IPS-NIHi7 (cell line): ENCODE results near the gene PDCD2L.
"Not testable (repeated sequence)": the region's sequence is repeated elsewhere in the genome, so short reads cannot be mapped to it uniquely, and the experiment has no call there.

Source experiments
- DNase-seq: peaks from one replicate; pipeline ENCODE4 v3.0.0; 2012; ENCODE audit warnings: mixed read lengths; ENCODE audit errors: extremely low spot score

Gene PDCD2L

DNA sequence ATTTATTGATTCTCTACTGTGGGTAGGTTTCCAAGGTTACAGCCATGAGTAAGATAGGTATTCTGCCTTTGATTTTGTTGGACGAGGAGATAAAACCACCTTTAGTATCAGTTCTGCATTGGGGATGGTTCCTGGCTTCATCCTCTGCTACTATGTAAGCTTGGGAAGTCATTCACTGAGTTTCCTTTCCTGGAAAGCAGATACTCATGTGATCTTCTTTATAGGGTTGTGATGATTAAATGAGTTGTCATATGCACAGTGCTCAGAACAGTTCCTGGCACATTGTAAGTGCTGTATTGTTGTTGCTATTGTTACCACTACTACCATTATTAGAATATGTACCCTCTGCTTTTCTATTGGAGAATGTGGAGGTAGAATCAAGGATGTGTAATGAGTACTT is 64.2 kb downstream of the PDCD2L start:
- DNase-seq = no peak

GRCh38 chr19:34469026-34469425 is 64.8 kb downstream of the PDCD2L start:
- DNase-seq = not testable (repeated sequence)

GRCh38 chr19:34471906-34472700 is 67.9 kb downstream of the PDCD2L start:
- DNase-seq = no peak

DNA sequence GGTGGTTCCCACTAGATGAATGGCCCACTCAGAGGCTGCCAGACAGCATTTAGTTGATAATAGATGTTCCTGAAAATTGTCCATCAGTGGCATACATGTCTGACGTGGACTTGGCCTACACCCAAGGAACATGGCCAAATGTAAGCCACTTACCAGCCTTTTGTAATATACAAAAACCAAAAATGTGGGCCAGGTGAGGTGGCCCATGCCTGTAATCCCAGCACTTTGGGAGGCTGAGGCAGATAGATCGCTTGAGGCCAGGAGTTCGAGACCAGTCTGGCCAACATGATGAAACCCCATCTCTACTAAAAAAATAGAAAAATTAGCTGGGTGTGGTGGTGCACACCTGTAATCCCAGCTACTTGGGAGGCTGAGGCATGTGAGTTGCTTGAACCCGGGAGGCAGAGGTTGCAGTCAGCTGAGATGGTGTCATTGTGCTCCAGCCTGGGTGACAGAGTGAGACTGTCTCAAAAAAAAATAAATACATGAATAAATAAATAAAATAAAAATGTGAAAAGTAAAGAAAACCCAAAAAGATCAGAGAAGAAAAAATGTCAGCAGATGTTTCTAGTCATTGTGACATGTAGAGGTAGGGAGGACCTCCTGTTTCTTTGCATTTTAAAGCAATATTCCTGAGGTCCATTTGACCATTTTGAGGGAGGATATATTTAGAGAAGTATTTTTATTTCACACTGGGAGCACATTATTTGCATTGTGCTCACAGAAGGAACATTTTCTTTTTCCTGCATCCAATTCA is 70.2 kb downstream of the PDCD2L start:
- DNase-seq = no peak

DNA sequence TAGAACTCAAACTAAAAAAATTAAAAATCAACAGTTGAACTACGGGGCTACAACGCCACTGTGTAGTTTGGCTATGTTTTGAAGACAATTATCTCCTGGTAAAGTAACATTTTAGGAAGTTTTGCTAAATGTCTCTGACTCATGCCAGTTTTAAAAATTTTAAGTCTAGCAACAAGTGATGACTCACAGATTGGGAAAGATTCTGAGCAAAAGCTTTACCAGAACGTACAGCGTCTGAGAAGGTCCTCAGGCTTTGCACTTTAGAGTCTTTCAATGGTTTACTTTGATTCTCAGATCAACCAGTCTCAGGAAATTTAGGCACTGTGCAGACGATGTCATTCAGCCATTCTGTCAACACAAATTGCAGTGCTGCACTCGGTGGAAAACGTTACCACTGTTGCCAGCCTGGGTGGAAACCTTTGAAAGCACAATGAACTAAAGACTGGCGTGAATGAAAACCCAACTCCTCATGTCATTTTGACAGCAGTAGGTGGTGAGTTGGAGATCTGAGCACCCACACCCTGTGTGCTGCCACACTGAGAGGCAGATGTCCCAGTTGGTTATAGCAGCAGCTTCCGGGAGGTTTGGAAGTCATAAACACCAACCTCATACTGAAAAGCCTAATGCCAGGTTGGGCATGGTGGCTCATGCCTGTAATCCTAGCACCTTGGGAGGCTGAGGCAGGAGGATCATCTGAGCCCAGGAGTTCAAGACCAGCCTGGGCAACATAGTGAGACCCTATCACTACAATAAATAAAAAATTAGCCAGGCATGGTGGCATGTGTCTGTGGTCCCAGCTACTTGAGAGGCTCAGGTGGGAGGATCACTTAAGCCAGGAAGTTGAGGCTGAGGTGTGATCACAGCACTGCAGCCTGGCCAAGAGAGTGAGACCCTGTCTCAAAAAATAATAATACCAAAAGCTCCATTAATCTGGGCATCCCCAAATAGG is 71.1 kb downstream of the PDCD2L start:
- no peak for DNase-seq
